ENCODE data around the gene PCSK4. TPM values are rescaled to one million over a fixed set of nuclear protein-coding genes. Genes with fewer than 3 reads are reported as not detected.

Gene PCSK4
- polyA plus RNA-seq, 1 of the 3 experiments (the other 2 are of a cell fraction) = 6.6 TPM

DNA sequence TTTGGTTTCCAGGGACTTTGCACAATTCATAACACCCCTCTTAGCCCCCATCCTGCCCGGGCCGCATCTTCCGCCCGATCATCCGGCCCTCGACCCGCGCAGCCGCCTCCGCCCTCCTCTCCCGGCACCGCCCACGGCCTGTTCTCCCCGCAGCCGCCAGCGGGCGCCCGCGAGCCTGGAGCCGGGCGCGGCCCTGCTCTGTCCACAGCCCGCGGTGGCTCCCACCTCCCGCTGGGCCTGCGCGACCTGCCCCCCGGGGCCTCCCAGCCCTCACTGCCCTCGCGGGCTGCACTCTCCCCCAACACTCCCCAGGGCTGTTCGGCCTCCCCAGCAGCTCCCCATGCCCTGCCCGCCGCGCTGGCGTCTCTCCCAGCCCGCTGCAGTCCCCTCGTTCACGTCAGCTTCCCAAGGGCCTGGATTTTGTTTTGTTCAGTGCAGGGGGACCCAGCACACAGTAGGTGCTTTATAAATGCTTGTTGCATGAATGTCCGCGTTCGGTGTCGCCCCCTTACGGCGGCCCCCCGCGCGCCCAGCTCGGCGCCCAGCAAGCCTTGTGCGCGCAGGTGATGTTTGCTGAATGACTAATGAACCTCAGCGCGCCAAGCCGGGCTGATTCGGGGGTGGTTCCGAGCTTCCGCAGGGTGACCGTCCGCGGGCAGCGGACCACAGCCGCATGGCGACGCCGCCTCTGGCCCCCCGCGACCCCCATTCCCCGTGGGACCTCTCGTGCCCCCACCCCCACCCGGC, 44.8 kb downstream of the PCSK4 start (continued):
- no peak for TF ChIP-seq SIN3A (IDR thresholded peaks at IDR 0.05; ENCODE audit: borderline replicate concordance, low read depth, low read length)

DNA sequence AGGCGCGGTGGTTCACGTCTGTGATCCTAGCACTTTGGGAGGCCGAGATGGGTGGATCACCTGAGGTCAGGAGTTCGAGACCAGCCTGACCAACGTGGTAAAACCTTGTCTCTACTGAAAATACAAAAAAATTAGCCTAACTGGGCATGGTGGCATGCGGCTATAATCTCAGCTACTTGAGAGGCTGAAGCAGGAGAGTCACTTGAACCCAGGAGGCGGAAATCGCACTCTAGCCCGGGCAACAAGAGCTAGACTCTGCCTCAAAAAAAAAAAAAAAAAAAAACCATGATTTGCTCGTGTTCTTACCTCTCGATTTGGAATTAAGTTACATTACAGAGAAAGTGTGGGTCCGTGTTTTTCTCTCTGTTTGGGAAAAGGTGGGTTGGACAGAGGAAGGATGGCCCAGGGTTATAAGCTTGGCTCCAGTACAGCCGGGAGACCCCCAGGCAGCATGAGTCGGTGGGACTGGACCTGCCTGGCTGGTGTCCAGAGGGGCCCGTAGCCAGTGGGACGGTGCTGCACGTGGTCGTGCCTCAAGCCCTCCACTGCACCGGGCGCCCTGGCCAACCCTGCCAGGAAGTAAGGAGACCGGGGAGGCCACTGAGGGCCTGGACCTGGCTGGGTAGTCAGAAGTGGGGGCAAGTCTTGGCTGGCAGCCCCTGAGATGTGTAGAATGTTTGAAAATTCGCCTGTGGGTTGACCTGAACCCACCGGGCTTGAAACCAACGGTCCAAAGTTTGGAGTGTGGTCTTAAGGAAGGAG, 48.3 kb downstream of the PCSK4 start:
- peaks cover 7 to 20% of the 10 kb centered on the region in 2 experiments; a peak in 3 of 4 replicates for H3K4me1 ChIP-seq (ENCODE audit: control insufficient read depth in 1 of 2, insufficient read depth in 2 of 2, low read depth in 1 of 2, low read length in 1 of 2)
- H4K20me1 ChIP-seq (ENCODE audit: insufficient read depth) = peaks cover 65% of the 10 kb centered on the region
- POLR2A ChIA-PET = interaction anchor here (0.6 kb wide), 1 partner anchor 20 kb away, joined by 3 read pairs; no protein-coding TSS in a partner anchor

DNA sequence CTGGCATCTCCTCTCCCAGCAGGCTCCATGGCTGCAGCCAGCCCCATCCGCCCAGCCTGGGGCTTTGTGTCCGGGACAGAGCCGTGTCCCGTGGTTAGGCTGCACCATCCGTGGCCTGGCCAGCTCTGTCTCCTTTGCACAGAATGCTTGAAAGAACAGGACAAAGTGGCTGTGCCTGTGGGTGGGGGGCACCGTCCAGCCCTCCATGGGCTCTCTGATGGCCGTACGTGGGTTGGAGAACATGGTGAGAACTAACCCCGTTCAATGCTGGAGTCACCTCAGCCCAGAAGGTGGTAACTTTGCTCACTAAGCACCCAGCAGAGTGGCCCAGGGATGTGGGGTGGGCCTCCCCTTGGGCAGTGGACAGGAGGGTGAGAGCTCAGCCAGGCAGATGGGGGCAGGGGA, 49.1 kb downstream of the PCSK4 start:
- Histone ChIP-seq H3K79me2 (ENCODE audit: insufficient read depth) (peaks cover 43% of the 10 kb centered on the region), H3K36me3 (replicated peaks in 1 of 2; ENCODE audit: control insufficient read depth in 1 of 2, insufficient read depth in 2 of 2, low read length in 1 of 2) (peaks cover 27 to 36% of the 10 kb centered on the region in 2 experiments), H3K9me2 (no peaks in the 10 kb centered on the region), H3K27me3 (ENCODE audit: insufficient read depth) (no peaks in the 10 kb centered on the region), H3K4me2 (peak overlapping the region; percentile 97; the same call in 1 of the 2 replicates), H3K27ac (ENCODE audit: low read depth in 2 of 2, low read length in 1 of 2) (no peak overlapping the region), H3K4me3 (ENCODE audit: low read depth in 2 of 2, low read length in 1 of 2) (no peak overlapping the region; a peak in 1 of 4 replicates), H3K9ac (no peak overlapping the region), H3F3A (replicated peaks; ENCODE audit: insufficient read depth) (peaks cover 65% of the 10 kb centered on the region), H3K4me1 (ENCODE audit: control insufficient read depth in 1 of 2, insufficient read depth in 2 of 2, low read depth in 1 of 2, low read length in 1 of 2) (peaks cover 7 to 20% of the 10 kb centered on the region in 2 experiments; a peak in 3 of 4 replicates), H4K20me1 (ENCODE audit: insufficient read depth) (peaks cover 63% of the 10 kb centered on the region), H3K9me3 (no peaks in the 10 kb centered on the region), H2AFZ (ENCODE audit: low read depth) (no peak overlapping the region)
- CTCF ChIA-PET = interaction anchor here (1.2 to 1.3 kb wide), 2 partner anchors 25 to 197 kb away, joined by 3 to 4 read pairs; no protein-coding TSS in a partner anchor
- DNase-seq = no peak
- POLR2A ChIA-PET = no interaction called here
- 98% methylated on average over 9 of the region's 9 CpGs for WGBS (ENCODE audit: low lambda C conversion rate)
- TF ChIP-seq ELF1 (IDR thresholded peaks at IDR 0.05) (no peak), POLR2AphosphoS5 (IDR thresholded peaks at IDR 0.05; ENCODE audit: low read depth, low read length) (peak; percentile 24; the same call in 1 of the 2 replicates), EP300 (IDR thresholded peaks at IDR 0.05; ENCODE audit: borderline replicate concordance in 1 of 2, low read depth in 1 of 2, low read length in 1 of 2) (no peak)

More for the DNA sequence above, 48.3 kb downstream of the PCSK4 start:
- 94% methylated on average over 17 of the region's 25 CpGs for WGBS (ENCODE audit: low lambda C conversion rate)
- H3K9me3 ChIP-seq = no peaks in the 10 kb centered on the region
- peaks cover 40% of the 10 kb centered on the region for H3K79me2 ChIP-seq (ENCODE audit: insufficient read depth)
- no peak overlapping the region for H2AFZ ChIP-seq (ENCODE audit: low read depth)
- no peaks in the 10 kb centered on the region for H3K27me3 ChIP-seq (ENCODE audit: insufficient read depth)
- H3K27ac ChIP-seq (ENCODE audit: low read depth in 2 of 2, low read length in 1 of 2) = no peak overlapping the region; a peak in 1 of 4 replicates
- peaks cover 65% of the 10 kb centered on the region for H3F3A ChIP-seq (replicated peaks; ENCODE audit: insufficient read depth)
- TF ChIP-seq CHD2 (IDR thresholded peaks at IDR 0.05; ENCODE audit: low read length, partially characterized antibody) (no peak), RFX5 (IDR thresholded peaks at IDR 0.05; ENCODE audit: low read length) (no peak), EZH2phosphoT487 (IDR thresholded peaks at IDR 0.05; ENCODE audit: borderline replicate concordance, low read depth) (no peak), SIN3A (IDR thresholded peaks at IDR 0.05; ENCODE audit: borderline replicate concordance, low read depth, low read length) (no peak), FOXJ3 (CRISPR knock-in tag; IDR thresholded peaks at IDR 0.05) (no peak)
- DNase-seq = no peak
- H3K4me3 ChIP-seq (ENCODE audit: low read depth in 2 of 2, low read length in 1 of 2) = no peak overlapping the region
- peaks cover 27 to 36% of the 10 kb centered on the region in 2 experiments for H3K36me3 ChIP-seq (replicated peaks in 1 of 2; ENCODE audit: control insufficient read depth in 1 of 2, insufficient read depth in 2 of 2, low read length in 1 of 2)
- CTCF ChIA-PET = interaction anchor here (1.2 to 1.5 kb wide), 5 partner anchors 14 to 198 kb away, joined by 3 to 5 read pairs (median 4); no protein-coding TSS in a partner anchor
- H3K4me2 ChIP-seq = no peak overlapping the region
- H3K9ac ChIP-seq = no peak overlapping the region
- H3K9me2 ChIP-seq = no peaks in the 10 kb centered on the region

Data from SK-N-SH (cell line).